Activated CD8-positive, alpha-beta memory T cell treated with anti-CD3 and anti-CD28 coated beads, Interleukin-2, amount 50 U/mL, for 24 hours (primary cell): ENCODE results near the gene MIDN.

Source experiments
- DNase-seq: peaks from one replicate; pipeline ENCODE4 v3.0.0-alpha.2; 2020; ENCODE audit errors: extremely low read depth

MIDN gene

DNA sequence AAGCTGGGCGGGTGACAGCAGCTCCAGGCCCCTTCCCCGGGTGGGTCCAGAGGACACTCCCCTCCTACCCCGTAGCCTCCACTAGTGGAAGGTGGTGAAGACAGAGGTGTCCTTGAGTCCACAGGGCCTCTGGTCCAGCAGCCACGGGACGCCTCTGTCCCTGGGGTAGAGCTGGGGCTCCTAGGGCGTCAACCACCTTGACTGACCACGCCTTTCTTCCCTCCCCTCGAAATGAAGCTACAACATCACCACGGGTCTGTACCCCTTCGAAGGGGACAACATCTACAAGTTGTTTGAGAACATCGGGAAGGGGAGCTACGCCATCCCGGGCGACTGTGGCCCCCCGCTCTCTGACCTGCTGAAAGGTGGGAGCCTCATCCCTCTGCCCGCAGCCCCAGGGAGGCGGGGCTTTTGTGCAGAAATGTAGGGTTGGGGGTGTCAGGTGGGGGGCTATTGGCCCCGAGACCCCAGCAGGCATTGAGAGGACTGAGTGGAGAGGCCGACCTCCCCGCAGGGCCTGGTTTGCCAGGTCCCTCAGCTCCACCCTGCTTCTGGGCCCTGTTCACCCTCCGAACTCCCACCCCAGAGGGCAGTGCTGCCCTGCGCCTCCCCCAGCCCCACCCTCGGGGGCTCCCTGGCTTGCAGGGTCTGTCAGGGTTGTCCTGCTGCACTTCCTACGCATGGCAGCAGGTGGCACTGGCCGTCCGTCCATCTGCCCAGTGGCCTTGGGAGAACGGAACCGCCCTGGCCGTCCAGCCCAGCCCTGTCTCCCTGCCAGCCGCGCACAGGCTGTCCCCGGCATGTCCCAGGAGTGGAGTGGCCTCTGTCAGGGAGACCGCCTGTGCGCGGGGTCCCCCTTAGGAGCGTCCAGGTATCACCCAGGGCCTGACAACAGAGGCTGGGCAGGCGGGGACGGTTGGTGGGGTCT, 27.1 kb upstream of the MIDN start:
- no peak for DNase-seq

DNA sequence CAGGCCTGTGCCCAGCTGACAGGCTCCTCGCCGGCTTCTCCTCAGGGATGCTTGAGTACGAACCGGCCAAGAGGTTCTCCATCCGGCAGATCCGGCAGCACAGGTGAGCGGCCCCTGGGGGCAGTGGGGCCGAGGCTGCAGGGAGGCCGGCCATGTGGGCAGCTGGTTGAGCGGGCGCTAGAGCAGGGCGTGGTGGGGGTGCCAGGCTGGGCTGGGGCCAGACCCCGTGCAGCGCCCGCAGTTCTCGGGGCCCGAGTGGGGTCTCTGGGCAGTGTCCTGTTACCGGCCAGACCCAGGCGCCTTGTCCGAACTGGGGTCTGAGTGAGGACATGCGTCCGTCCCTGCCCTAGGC, 26.5 kb upstream of the MIDN start:
- DNase-seq = no peak

DNA sequence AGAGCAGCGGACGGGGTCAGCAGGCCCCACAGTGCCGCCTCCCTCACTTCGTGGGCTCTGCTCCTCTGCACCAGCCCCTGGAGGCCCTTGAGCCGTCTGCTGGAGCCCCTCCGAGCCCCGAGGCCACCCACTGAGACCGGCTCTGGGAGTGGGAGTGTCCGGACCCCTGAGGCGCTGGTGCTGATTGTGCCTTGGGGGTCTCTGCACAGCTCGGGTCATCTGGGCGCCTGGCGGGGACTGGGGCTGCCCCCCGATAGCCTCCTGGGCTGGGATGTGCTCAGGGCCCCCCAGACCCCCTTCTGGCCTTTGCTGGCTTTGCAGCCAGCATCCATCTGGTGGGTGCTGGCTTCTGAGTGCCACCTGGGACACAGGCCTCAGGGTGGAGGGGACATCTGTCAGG, 26.0 kb upstream of the MIDN start:
- no peak for DNase-seq

DNA sequence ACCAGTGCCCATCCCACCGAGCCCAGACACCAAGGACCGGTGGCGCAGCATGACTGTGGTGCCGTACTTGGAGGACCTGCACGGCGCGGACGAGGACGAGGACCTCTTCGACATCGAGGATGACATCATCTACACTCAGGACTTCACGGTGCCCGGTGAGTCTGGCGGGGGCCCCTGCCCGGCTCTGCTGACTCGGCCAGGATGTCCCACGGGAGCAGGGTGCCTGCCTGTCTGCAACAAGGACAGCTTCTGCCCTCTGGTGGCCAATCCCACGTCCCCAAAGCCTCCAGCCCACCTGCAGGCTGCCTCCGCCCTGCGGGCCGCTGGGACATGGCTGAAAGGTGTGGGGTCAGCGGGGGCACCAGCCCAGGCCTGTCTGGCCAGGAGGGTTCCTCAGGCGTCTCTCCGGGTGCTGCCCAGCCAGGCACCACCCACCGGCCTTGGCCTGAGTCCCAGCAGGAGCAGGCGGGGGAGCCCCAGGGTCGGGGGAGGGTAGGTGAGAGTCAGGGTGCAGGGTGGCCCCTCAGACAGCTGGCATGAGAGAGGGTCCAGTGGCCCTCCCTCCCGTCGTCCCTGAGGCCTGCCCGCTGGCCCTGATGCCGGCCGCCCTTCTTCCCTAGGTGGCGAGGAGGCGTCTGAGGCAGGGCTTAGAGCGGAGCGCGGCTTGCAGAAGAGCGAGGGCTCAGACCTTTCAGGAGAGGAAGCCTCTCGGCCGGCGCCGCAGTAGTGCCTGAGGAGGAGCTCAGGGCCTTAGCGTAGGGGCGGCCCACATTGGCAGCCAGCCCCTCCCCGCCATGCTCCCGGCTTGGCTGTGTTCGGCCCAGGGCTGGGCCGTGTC, 25.1 kb upstream of the MIDN start:
- DNase-seq = no peak

DNA sequence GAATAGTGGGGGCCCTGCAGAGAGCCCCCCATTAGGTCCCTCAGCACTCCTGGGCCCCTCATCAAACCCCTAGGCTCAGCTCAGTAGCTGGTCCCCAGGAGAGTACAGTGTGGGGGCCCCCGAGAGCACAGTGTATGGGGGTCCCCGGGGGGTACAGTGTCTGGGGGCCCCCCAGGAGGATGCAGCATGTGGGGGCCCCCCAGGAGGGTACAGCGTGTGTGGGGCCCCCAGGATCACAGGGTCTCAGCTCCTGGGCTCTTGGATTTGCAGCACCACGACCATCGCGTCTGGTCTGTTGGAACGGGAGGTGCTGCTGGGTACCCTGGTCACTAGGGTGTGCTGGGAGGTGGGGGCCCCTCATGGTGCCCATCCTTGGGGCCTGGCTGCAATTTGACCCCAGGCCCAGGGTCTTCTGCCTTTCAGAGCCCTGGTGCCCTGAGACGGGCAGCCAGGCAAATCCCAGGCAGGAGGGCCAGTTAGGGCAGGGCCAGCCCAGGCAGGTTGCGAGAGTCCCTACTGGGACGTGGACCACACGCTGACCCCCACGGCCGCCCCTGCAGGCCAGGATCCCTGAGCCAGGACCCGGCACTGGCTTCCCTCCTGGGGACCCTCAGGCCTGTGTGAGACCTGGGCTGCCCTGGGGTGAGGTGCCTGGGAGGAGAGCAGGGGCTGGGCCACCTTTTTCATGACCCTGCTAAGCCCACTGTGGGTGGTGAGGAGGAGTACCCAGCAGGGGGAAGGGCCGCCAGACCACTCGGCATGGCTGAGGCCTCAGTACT, 24.1 kb upstream of the MIDN start:
- no peak for DNase-seq

DNA sequence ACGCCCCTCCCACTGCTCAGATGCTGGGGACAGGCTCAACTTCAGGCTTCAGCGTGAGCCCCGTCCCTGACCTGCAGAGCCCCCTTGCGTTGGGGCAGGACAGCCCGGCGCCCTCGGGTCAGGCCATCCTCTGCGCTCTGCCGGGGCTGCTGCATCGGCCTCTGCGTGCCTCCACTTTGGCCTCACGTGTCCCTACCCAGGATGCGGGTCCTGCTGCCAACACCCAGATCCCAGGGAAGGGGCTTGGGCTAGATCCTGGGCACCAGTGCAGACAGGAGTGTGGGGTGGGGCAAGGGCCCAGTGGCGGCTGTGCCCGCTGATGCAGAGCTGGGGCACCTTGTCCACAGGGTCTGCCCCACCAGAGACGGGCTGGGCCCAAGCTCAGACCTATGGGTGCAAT, 23.5 kb upstream of the MIDN start:
- DNase-seq = no peak

DNA sequence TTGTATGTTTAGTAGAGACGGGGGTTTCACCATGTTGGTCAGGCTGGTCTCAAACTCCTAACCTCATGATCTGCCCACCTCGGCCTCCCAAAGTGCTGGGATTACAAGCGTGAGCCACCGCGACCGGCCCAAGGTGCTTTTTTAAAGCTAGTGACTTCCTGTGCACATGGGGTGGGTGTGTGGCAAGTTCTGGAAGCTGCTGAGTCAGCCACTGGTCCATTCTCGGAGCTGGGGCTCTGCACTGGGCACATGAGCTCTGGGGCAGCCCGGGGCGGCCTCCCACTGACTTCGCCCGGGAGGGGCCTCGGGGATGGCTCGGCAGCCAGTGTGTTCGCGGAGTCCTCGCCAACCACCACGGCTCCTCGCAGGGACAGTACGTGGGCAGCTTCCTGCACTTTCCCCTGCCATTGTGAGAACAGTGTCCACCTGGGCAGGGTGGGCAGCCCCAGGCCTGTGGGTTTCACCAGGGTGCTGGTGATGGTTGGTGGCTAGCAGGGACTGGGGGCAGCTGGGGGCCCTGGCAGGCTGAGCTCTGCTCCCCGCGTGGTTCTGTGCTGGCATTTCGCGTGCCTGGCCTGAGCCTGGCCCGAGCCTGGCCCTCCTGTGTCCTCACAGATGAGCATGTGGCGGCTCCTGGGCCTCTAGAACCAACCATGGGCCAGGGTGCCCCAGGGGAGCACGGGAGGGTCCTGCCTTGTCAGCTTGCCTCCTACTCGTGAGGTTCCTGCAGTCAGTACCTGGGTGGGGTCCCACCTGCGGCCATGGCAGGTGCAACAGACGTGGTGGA, 22.8 kb upstream of the MIDN start:
- DNase-seq = no peak

DNA sequence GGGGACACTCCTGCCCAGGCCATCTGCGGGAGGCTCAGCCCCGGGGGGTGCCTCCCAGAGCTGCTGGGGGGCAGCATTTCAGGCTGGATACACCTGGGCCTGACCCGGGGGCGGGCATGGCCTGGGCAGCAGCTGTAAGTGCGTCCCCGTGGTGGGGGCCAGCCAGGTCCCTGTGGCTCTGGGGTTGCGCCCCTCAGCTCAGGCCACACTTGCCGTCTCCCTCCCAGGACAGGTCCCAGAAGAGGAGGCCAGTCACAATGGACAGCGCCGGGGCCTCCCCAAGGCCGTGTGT, 22.2 kb upstream of the MIDN start:
- DNase-seq = no peak

DNA sequence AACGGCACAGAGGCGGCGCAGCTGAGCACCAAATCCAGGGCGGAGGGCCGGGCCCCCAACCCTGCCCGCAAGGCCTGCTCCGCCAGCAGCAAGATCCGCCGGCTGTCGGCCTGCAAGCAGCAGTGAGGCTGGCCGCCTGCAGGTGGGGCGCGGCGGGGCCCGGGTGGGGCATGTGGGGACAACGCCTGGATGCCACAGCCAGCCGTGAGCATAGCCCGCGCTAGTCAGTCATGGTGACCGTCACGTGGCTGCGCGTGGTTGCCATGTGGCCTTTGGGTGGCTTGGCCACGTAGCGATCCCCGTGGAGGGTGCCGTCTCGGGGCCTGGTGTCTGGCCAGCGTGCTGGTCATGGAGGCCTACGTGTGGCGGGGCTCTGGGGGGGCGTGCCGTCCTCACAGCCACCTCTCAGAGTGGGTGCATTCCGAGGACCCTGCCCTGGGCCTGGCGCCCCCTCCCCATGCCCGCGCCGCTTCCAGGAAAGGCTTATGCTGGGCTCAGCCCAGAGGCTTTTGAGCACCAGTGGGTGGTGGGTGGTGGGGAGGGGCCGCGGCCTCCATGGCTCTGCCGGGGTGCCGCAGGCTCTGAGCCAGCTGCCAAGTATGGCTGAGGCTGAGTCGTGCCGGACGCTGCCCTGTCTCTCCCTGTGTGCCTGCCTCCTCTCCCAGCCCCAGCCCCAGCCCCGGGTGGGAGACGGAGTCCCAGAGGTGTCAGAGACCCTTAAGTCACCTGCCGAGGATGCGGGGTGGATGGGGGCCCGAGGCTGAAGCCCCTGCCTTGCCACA, 21.7 kb upstream of the MIDN start:
- no peak for DNase-seq

DNA sequence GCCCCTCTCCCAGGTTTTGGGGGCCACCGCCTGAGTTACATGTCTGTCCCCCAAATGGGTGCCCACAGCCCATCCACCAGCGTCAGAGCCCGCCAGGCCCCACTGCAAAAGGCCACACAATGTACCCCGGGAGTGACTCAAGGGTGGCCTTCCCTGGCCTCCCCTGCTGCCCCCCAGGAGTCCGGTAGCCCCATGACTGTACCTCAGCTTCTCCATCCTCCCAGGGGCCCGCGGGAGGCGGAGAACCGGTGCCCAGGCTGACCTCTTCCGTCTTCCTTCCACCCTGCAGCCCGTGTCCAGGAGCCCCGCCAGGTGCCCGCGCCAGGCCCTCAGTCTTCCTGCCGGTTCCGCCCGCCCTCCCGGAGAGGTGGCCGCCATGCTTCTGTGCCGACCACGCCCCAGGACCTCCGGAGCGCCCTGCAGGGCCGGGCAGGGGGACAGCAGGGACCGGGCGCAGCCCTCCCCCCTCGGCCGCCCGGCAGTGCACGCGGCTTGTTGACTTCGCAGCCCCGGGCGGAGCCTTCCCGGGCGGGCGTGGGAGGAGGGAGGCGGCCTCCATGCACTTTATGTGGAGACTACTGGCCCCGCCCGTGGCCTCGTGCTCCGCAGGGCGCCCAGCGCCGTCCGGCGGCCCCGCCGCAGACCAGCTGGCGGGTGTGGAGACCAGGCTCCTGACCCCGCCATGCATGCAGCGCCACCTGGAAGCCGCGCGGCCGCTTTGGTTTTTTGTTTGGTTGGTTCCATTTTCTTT, 20.9 kb upstream of the MIDN start:
- no peak for DNase-seq

DNA sequence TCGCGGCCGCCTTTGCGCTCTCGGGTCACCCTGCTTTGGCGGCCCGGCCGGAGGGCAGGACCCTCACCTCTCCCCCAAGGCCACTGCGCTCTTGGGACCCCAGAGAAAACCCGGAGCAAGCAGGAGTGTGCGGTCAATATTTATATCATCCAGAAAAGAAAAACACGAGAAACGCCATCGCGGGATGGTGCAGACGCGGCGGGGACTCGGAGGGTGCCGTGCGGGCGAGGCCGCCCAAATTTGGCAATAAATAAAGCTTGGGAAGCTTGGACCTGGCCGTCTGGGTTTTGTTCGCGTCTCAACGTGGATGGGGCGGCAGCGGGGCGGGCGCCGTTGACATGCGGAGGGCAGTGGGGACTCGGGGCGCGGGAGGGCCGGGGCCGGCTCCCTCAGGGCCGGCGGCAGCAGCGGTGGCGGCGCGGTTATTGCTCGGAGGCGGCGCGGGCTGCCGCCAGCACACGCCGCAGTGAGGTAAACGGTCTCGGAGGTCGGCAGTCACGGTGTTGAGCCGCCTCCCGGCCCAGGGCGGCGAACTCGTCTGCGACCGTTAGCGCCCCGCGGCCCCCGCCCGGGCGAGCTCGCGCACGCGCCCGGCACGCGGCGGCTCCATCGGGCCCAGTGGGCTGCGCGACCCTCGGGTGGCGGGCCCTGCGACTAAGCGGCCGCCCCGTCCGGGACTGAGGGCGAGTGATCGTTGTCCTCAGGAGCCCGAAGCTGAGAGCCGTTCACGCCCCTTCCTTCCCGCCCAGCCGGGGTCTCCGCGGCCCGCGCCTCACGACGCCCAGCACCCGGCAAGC, 20.0 kb upstream of the MIDN start:
- no peak for DNase-seq

DNA sequence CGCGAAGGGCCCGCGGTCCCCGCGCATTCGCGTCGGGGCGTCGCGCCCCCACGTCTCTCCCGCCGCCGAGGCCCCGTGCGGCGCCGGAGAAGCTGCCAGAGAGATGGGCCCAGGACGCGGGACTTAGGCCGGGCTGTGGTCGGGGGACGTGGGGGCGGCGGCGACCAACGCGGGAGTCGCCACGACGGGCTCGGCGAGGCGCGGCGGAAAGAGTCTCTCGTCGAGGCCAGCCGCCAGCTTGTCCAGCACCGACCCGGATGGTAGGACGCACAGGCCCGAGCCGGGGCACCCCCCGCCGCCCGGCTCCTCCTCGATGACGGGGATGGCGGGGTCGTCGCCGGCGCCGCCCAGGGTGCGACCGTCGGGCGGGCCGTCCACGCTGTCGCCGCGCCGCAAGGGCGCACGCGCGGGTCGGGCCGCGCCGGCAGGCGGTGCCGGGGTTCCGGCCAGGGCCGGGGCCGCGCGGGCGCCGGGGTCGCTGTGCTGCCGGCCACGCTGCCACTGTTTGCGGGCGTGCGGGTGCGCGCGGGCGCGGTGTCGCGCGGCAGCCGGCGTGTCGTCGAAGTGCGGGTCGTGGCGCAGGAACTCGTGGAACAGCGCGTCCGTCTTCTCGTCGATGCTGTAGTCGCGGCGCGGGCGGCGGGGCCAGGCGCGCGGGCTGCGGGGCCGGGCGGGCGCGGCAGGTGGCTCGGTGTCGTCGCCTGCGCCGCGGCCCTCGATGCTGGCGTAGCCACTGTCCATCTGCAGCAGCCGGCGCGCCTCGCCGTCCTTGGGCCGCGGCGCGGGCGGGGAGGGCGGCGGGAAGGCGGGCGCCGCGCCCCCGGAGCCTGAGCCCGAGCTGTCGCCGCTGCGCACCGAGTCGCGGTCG, 19.1 kb upstream of the MIDN start:
- DNase-seq = no peak

DNA sequence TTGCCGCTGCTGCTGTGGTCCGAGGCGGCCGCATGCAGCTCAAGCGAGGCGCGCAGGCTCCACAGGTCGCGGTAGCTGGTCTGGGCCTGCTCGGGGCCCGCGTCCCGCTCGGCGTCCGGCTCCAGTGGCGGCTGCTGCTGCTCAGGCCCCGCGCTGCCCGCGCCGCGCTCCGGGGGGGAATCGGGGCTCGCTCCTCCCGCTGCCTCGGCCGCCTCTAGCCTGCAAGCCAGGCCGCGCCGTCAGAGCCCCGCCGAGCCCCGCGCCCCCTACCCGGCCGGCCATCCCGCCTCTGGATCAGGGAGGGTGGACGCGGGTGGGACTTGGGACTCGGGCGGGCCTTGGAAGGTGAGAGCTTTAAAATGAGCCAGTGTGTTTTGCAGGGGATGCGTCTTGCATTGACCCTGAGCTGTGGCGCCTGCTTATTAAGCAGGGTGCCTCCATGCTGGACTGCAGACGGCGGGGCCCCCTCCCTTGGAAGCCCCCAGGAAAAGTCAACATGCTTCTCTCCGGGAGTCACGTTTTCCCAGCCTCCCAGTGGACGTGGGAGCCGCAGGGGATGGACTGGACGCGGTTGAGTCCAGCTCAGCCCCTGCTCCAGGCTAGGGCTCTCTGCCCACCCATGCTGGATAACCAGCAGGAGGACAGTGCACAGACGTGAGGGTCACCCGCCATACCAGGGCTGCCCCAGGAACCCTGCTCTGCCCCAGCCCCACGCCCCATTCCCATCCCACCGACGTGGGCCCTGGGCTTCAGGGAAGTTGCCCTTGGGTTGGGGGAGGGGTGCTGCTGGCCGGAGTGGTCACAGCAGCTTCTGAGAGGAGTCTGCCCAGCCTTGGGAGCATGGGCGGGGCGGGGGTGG, 18.2 kb upstream of the MIDN start:
- DNase-seq = no peak

DNA sequence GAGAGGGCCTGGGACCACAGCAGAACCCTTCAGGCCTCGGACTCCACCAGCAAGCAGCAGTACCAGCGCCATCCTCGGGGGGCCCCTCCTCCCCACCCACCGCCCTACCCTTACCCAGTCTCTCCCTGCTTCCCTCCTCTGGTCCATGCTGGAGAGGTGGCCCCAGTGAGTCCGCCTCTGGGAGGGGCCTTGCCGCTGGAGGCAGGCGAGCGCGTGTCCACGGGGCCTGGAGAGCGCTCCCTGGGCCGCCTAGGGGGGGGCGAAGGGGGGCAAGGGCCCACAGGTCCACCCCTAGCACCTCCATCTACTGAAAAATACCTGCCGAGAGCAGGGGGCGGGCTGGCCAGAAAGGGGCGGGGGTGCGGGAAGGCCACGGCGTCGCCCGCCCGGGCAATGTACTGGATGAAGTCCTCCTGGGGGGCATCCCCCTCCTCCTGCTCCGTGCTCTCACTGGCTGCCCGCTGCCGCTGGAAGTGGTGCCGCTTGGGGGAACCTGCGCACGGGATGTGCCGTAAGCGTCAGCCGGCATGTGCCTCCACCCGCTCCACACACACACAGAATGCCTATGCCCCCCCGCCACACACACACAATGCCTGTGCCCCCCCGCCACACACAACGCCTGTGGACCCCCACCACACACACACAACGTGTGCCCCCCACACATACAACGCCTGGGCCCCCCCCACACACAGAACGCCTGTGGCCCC, 17.4 kb upstream of the MIDN start:
- DNase-seq = no peak

DNA sequence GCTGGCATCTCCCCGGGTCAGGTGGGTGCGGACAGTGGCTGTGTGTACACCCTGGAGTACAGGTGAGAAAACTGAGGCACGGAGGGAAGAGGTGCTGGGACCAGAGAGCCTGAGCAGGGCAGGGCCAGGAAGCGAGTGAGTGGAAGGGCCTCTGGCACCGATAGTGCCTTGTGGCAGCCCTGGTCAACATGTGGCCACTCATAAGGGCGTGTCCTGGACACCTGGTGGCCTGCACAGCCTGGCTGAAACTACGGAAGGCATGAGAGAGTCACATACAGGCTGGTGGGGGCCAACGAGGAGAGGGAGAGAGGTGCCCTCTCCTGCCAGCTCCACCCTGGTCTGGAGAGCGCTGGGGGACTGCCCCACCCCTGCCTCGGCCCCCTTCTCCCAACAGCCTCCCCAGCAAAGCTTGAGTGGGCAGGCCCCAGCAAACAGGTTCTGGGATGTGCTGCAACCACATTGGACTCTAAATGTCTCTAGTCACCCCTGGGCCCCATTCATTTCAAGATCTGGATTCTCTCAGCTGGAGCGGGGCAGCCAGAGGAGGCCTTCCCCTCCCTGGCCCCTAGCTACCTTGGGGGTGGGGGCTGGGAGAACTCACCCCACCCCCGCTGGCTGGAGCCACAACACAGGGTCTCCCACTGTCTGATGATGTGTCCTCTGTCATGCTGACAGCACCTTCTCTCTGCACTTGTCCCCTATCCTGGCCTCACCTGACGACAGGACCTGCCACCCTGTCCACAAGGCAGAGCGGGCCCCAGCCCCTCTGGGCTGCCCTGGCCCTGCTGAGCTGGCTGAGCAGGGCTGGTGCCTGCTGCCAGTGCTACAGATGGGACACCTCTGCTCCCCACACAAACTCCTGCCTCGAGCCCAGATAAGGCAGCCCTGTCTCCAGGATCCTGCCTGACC, 16.4 kb upstream of the MIDN start:
- DNase-seq = no peak

DNA sequence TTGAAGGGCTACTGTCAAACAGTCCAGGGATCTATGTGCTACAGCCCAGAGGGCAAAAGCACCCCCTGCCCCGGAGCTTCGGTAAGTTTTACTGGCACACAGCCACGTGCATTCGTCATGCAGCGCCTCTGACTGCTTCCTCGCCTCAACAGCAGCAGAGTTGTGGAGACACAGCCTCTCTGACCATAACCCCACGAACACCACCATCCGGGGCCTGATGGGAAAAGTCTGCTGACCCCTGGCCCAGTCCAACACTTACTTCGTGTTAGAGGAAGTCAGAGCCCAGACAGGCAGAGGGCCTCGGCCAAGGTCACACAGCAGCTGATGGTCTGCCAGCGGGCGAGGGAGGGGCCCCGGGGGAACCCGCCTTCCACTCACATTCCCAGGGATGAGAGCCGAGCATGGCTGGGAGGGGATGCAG, 15.7 kb upstream of the MIDN start:
- DNase-seq = no peak
